Measurements from ENCODE around the gene KRTAP1-3.

- no peak for TF ChIP-seq HMGXB4 (CRISPR knock-in tag; IDR thresholded peaks at IDR 0.05)
- TF ChIP-seq CTCF (IDR thresholded peaks at IDR 0.05) = no peak
- no peak for TF ChIP-seq SP1 (CRISPR knock-in tag; conservative IDR thresholded peaks at IDR 0.05)
- no peak for TF ChIP-seq JUN (CRISPR knock-in tag; IDR thresholded peaks at IDR 0.05)
- TF ChIP-seq GTF2I (CRISPR knock-in tag; conservative IDR thresholded peaks at IDR 0.05) = no peak
- TF ChIP-seq, protein P1, sequence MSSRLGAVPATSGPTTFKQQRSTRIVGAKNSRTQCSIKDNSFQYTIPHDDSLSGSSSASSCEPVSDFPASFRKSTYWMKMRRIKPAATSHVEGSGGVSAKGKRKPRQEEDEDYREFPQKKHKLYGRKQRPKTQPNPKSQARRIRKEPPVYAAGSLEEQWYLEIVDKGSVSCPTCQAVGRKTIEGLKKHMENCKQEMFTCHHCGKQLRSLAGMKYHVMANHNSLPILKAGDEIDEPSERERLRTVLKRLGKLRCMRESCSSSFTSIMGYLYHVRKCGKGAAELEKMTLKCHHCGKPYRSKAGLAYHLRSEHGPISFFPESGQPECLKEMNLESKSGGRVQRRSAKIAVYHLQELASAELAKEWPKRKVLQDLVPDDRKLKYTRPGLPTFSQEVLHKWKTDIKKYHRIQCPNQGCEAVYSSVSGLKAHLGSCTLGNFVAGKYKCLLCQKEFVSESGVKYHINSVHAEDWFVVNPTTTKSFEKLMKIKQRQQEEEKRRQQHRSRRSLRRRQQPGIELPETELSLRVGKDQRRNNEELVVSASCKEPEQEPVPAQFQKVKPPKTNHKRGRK (CRISPR knock-in tag; IDR thresholded peaks at IDR 0.05; ENCODE audit: borderline replicate concordance) = no peak
- no peak for TF ChIP-seq ZNF232 (CRISPR knock-in tag; IDR thresholded peaks at IDR 0.05)
Measured at GRCh38 chr17:41067281-41067680, 32.6 kb upstream of the KRTAP1-3 start.
